Stimulated activated CD8-positive, alpha-beta memory T cell treated with anti-CD3 and anti-CD28 coated beads, Interleukin-4, amount 100 ng/mL, for 4 hours (primary cell): Measurements from ENCODE around the gene FNIP2.
A peak's percentile ranks its signal among the peaks of the same experiment; 100 is the strongest.
"Not testable (repeated sequence)": the region's sequence is repeated elsewhere in the genome, so short reads cannot be mapped to it uniquely, and the experiment has no call there.

Experiments
- DNase-seq, 2 donors: peaks; one replicate each; pipeline ENCODE4 v3.0.0-alpha.2; 2020; ENCODE audit warnings: low read depth in 2 of 2, low spot score in 1 of 2

FNIP2 gene

GRCh38 chr4:158768555-158769174 lies at the start of gene FNIP2:
TSS of gene FNIP2 (plus strand) at chr4:158769026. CDS start at chr4:158769213, 187 bp downstream.
- peak; percentile 12 to 46 for DNase-seq

GRCh38 chr4:158721680-158722079 lies 47.1 kb upstream of the FNIP2 start:
- no peak for DNase-seq

DNA sequence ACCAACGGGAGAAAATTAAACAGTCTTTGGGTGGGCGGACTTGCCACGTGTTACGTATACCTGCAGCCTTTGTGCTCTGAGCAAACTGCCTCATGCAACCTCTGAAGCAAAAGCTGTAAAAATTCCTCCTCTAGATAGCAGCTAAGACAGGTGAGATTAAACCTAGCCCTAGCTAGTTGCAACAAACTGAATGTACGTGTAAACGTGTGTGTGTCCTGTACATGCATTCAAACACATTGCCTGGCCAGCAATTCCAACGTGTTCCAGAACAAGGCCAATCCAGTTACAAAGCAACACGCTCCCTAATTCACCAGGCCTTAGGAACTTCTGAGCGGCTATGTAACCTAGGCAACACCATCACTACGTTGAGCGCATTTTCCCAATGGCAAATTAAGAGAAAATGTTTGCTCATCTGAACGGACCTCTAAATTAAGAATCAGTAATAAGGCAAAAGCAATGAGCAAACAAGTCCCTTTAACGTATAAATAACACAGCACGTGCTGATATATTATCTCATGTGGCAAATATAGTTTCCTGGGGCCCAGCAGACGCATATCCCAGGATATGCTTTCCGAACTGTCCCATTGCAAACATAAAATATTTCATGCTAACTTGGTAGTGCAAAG lies 46.4 kb upstream of the FNIP2 start:
- no peak for DNase-seq

DNA sequence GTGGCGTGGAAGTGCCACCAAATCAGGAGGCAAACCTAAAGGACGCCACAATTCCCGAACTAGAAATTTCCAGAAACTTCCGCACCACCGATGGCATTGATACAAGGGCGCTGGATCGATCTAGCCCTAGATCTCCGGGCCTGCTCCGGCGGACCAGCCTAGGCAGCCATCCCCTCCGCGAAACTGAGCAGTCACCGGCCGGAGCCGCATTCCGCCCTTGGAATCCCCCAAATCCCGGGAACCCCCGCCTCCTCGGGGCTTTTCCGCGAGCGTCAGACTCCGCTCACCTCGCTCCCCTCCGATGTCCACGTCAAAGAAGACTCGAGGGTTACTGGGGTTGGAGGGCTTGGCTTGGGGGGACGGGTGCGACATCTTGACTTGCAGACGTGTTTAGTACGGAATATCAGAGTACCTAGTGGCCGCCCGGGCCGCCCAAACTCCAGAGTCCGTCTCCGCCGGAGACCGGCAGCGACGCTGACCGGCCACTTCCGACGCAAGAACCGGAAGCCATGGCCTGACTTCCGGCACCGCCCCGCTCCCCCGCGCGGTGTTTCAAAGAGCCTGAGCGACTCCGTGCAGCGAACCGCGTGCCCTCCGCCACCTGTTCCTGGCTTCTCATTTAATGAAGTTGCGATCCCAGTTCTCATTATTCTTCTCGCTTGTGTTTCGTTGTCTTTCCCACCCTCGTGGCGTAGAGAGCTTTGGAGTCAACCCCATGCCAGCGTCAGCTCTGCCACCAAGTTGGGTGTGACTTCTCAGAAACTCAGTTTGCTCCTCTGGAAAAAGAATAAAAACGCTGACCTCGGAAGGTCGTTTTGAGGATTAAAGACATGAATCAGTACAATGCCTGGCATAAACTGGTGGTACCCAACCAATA lies 45.7 kb upstream of the FNIP2 start, which contains the start of gene PPID:
Gene PPID, minus strand, starts transcription at position 480 of the 877 bp plus-strand sequence. Its CDS starts 108 bp downstream, at position 372.
- peak; percentile 57 to 71 for DNase-seq

GRCh38 chr4:158724637-158725036 lies 44.2 kb upstream of the FNIP2 start:
- DNase-seq, result no peak

- no peak for DNase-seq
Measured at GRCh38 chr4:158726633-158727032, 42.2 kb upstream of the FNIP2 start.

DNA sequence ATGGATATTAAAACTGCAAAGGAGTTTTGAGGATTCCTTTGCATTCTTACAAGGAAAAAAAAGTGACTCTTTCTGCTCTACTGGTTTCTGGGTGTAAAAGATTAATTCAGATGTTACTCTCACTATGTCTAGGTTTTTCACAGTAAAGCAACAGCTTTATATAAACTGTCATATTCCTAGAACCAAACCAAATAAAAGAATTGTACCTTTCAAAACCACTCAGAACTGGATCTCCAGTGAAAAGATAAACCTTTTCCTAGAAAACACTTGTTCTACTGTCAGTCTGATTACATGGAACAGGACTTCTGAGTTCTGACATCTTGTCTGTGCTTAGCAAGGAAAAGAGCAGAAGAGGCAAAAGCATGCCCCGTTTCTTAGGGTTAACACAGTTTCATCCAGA lies 40.6 kb upstream of the FNIP2 start:
- DNase-seq, result no peak

- DNase-seq, result peak; percentile 8 to 13
Measured at GRCh38 chr4:158729716-158730559, 38.9 kb upstream of the FNIP2 start.

GRCh38 chr4:158738866-158739265 lies 30.0 kb upstream of the FNIP2 start:
- no peak for DNase-seq

DNA sequence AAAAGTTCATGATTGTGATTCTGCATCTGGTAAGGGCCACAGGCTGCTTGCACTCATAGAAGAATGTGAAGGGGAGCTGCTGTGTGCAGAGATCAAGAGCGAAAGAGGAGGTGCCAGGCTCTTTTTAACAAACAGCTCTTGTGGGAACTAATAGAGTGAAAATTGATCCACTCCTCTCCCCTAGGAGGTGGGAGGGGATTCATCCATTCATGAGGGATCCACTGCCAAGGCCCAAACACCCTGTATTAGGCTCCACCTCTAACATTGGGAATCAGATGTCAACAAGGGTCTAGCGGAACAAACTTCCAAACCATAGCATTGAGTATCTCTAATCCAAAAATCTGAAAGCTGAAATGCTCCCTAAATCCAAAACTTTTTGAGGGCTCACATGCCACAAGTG lies 29.2 kb upstream of the FNIP2 start:
- DNase-seq, result no peak

GRCh38 chr4:158741326-158742021 lies 27.4 kb upstream of the FNIP2 start:
- DNase-seq, result no peak

DNA sequence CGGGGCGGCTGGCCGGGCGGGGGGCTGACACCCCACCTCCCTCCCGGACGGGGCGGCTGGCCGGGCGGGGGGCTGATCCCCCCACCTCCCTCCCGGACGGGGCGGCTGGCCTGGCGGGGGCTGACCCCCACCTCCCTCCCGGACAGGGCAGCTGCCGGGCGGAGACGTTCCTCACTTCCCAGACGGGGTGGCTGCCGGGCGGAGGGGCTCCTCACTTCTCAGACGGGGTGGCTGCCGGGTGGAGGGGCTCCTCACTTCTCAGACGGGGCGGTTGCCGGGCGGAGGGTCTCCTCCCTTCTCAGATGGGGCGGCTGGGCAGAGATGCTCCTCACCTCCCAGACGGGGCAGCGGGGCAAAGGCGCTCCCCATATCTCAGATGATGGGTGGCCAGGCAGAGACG lies 22.3 kb upstream of the FNIP2 start:
- not testable (repeated sequence) for DNase-seq

- DNase-seq, result no peak
Measured at GRCh38 chr4:158750379-158750778, 18.4 kb upstream of the FNIP2 start.

GRCh38 chr4:158754385-158755180 lies 14.2 kb upstream of the FNIP2 start:
- no peak for DNase-seq

DNA sequence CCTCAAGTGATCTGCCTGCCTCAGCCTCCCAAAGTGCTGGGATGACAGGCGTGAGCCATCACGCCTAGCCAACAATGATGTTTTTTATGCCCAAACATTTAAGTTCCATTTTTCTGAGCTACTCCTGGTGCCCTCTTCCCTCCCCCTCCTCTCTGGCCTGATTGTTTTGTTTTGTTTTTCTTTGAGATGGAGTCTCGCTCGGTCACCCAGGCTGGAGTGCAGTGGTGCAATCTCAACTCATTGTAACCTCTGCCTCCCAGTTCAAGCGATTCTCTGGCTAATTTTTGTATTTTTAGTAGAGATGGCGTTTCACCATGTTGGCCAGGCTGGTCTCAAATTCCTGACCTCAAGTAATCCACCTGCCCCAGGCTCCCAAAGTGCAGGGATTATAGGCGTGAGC lies 13.0 kb upstream of the FNIP2 start:
- DNase-seq, result not testable (repeated sequence)

DNA sequence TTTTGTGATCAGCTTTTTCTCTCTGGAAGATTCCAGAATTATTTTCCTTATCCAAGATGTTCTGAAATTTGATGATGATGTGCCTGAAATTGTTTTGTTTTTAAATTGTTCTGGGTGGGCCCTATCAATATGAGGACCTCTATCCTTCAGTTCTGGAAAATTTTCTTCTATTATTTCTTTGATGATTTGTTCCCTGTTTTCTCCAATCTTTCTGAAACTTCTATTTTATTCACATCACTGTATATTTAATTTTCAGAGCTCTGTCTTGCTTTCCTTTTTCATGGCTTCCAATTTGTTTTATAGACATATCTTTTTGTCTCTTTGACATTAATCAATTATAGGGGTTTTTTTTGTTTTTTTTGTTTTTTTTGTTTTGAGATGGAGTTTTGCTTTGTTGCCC lies 12.2 kb upstream of the FNIP2 start:
- no peak for DNase-seq

GRCh38 chr4:158758142-158758541 lies 10.7 kb upstream of the FNIP2 start:
- no peak for DNase-seq

DNA sequence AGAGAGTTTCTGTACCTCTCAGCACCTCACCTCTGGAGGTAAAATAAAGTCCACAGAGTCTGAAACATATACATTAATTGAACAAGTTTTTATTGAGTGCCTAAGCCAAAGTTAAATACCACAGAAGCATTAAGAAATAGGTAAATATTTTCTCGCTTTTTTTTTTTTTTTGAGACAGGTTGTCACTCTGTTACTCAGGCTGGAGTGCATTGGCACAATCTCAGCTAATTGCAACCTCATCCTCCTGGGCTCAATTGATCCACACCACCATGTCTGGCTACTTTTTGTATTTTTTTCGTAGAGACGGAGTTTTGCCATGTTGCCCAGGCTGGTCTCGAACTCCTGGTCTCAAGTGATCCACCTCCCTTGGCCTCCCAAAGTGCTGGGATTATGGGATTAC lies 10.1 kb upstream of the FNIP2 start:
- no peak for DNase-seq

- not testable (repeated sequence) for DNase-seq
Measured at GRCh38 chr4:158759539-158759938, 9.3 kb upstream of the FNIP2 start.

DNA sequence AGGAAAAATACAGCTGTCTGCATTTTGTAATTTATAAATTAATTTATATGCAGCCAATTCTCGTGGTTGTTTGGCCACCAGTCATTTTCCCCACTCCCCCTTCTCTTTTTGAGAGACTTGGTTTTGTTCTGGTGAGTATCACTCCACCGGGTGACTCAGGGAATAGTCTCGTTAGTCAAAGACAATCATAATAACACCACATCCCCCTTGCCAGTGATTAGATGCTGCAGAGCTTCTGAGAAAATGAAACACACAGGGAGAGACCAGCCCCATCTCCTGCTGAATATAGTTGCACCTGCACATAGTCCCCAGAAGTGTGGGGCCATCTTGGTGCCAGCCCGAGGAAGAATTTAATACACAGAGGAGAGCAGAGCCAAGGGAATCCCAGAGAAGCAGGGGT lies 8.0 kb upstream of the FNIP2 start:
- no peak for DNase-seq
